ES-I3 (cell line): ENCODE measurements around the gene JAKMIP1.

Experiments used
- H3K36me3 ChIP-seq: 2 replicates; pipeline ENCODE4 v1.6.1; 2013; ENCODE audit warnings: mild to moderate bottlenecking, low read length, control low read depth, moderate library complexity; ENCODE audit not compliant: insufficient read depth
- H3K4me1 ChIP-seq: 2 replicates; pipeline ENCODE4 v1.6.1; 2013; ENCODE audit warnings: mild to moderate bottlenecking, control low read depth, low read length; ENCODE audit not compliant: insufficient read depth
- H3K9ac ChIP-seq: 2 replicates; pipeline ENCODE4 v1.6.1; 2013; ENCODE audit warnings: low read depth, mild to moderate bottlenecking, low read length, moderate library complexity
- H3K9me3 ChIP-seq: 2 replicates; pipeline ENCODE4 v1.6.1; 2013; ENCODE audit warnings: mild to moderate bottlenecking, low read length, moderate library complexity; ENCODE audit not compliant: control insufficient read depth, insufficient read depth

The JAKMIP1 gene

GRCh38 chr4:6189511-6189910, 10.8 kb downstream of the JAKMIP1 start:
- Histone ChIP-seq H3K36me3 (no peaks in the 10 kb centered on the region), H3K4me1 (no peaks in the 10 kb centered on the region), H3K9ac (no peak overlapping the region), H3K9me3 (no peaks in the 10 kb centered on the region)

- Histone ChIP-seq H3K9ac (no peak overlapping the region), H3K4me1 (no peaks in the 10 kb centered on the region), H3K9me3 (no peaks in the 10 kb centered on the region), H3K36me3 (no peaks in the 10 kb centered on the region)
These were observed 11.6 kb downstream of the JAKMIP1 start for GRCh38 chr4:6188687-6189305.

GRCh38 chr4:6184169-6184568, 16.2 kb downstream of the JAKMIP1 start:
- H3K4me1 ChIP-seq = no peaks in the 10 kb centered on the region
- no peaks in the 10 kb centered on the region for H3K9me3 ChIP-seq
- no peak overlapping the region for H3K9ac ChIP-seq
- no peaks in the 10 kb centered on the region for H3K36me3 ChIP-seq

- Histone ChIP-seq H3K9me3 (no peaks in the 10 kb centered on the region), H3K9ac (no peak overlapping the region), H3K36me3 (no peaks in the 10 kb centered on the region), H3K4me1 (no peaks in the 10 kb centered on the region)
These were observed 16.6 kb downstream of the JAKMIP1 start for GRCh38 chr4:6183740-6184139.

GRCh38 chr4:6182376-6183280, 17.7 kb downstream of the JAKMIP1 start:
- H3K4me1 ChIP-seq = no peaks in the 10 kb centered on the region
- H3K36me3 ChIP-seq = no peaks in the 10 kb centered on the region
- no peaks in the 10 kb centered on the region for H3K9me3 ChIP-seq
- no peak overlapping the region for H3K9ac ChIP-seq

- Histone ChIP-seq H3K9me3 (no peaks in the 10 kb centered on the region), H3K36me3 (no peaks in the 10 kb centered on the region), H3K4me1 (no peaks in the 10 kb centered on the region), H3K9ac (no peak overlapping the region)
These were observed 19.3 kb downstream of the JAKMIP1 start for GRCh38 chr4:6180841-6181631.

- H3K9me3 ChIP-seq = no peaks in the 10 kb centered on the region
- no peak overlapping the region for H3K9ac ChIP-seq
- no peaks in the 10 kb centered on the region for H3K4me1 ChIP-seq
- H3K36me3 ChIP-seq = no peaks in the 10 kb centered on the region
These were observed 21.0 kb downstream of the JAKMIP1 start for GRCh38 chr4:6179362-6179761.

- no peaks in the 10 kb centered on the region for H3K36me3 ChIP-seq
- no peaks in the 10 kb centered on the region for H3K4me1 ChIP-seq
- no peaks in the 10 kb centered on the region for H3K9me3 ChIP-seq
- H3K9ac ChIP-seq = no peak overlapping the region
These were observed 21.6 kb downstream of the JAKMIP1 start for GRCh38 chr4:6178757-6179156.

GRCh38 chr4:6177587-6178197, 22.7 kb downstream of the JAKMIP1 start:
- no peak overlapping the region for H3K9ac ChIP-seq
- no peaks in the 10 kb centered on the region for H3K36me3 ChIP-seq
- no peaks in the 10 kb centered on the region for H3K4me1 ChIP-seq
- no peaks in the 10 kb centered on the region for H3K9me3 ChIP-seq

GRCh38 chr4:6175426-6175825, 24.9 kb downstream of the JAKMIP1 start:
- Histone ChIP-seq H3K9ac (no peak overlapping the region), H3K9me3 (no peaks in the 10 kb centered on the region), H3K4me1 (no peaks in the 10 kb centered on the region), H3K36me3 (no peaks in the 10 kb centered on the region)

- H3K36me3 ChIP-seq = no peaks in the 10 kb centered on the region
- H3K9ac ChIP-seq = no peak overlapping the region
- H3K9me3 ChIP-seq = no peaks in the 10 kb centered on the region
- no peaks in the 10 kb centered on the region for H3K4me1 ChIP-seq
These were observed 27.5 kb downstream of the JAKMIP1 start for GRCh38 chr4:6172927-6173200.

GRCh38 chr4:6172093-6172926, 28.0 kb downstream of the JAKMIP1 start:
- Histone ChIP-seq H3K4me1 (no peaks in the 10 kb centered on the region), H3K9me3 (no peaks in the 10 kb centered on the region), H3K36me3 (no peaks in the 10 kb centered on the region), H3K9ac (no peak overlapping the region)

GRCh38 chr4:6169239-6169638, 31.1 kb downstream of the JAKMIP1 start:
- Histone ChIP-seq H3K4me1 (0 out of 2 replicates have a peak, but pooled peaks cover 2% of the 10 kb centered on the region), H3K9ac (no peak overlapping the region)

GRCh38 chr4:6165766-6166165, 34.6 kb downstream of the JAKMIP1 start:
- Histone ChIP-seq H3K9ac (no peak overlapping the region), H3K9me3 (peaks cover 7% of the 10 kb centered on the region; the same call in 1 of the 2 replicates), H3K36me3 (no peaks in the 10 kb centered on the region), H3K4me1 (0 out of 2 replicates have a peak, but pooled peaks cover 2% of the 10 kb centered on the region)

More at GRCh38 chr4:6169239-6169638, 31.1 kb downstream of the JAKMIP1 start:
- peaks cover 5% of the 10 kb centered on the region; the same call in 1 of the 2 replicates for H3K9me3 ChIP-seq
- no peaks in the 10 kb centered on the region for H3K36me3 ChIP-seq
